ENCODE measurements around the gene ATXN1. TPM values are rescaled to one million over a fixed set of nuclear protein-coding genes. Genes with fewer than 3 reads are reported as not detected.
"Not testable (repeated sequence)": the region's sequence is repeated elsewhere in the genome, so short reads cannot be mapped to it uniquely, and the experiment has no call there.

Gene ATXN1
- total RNA-seq, 2 experiments from 2014 or later, result 83.1 to 89.4 TPM

- peaks cover 11% of the 10 kb centered on the region for H3K27me3 Mint-ChIP-seq
- peaks cover 7% of the 10 kb centered on the region for H3K4me1 Mint-ChIP-seq
- H3K9me3 Mint-ChIP-seq, result no peaks in the 10 kb centered on the region
- ChIA-PET CTCF (no interaction called here), POLR2A (no interaction called here)
- DNase-seq, result no peak
- H3K27ac Mint-ChIP-seq, result no peak overlapping the region
- no peaks in the 10 kb centered on the region for H3K36me3 Mint-ChIP-seq (ENCODE audit: low read depth)
- no peak overlapping the region for H3K4me3 Mint-ChIP-seq
These were observed 38.3 kb upstream of the ATXN1 start for GRCh38 chr6:16799279-16800193.

- H3K9me3 Mint-ChIP-seq, result peaks cover 2% of the 10 kb centered on the region
- H3K27me3 Mint-ChIP-seq, result peaks cover 16% of the 10 kb centered on the region
- CTCF ChIA-PET, result no interaction called here
- POLR2A ChIA-PET, result no interaction called here
- H3K4me1 Mint-ChIP-seq, result no peaks in the 10 kb centered on the region
- DNase-seq, result no peak
- H3K27ac Mint-ChIP-seq, result no peak overlapping the region
- H3K36me3 Mint-ChIP-seq (ENCODE audit: low read depth), result no peaks in the 10 kb centered on the region
- no peak overlapping the region for H3K4me3 Mint-ChIP-seq
These were observed 32.7 kb upstream of the ATXN1 start for GRCh38 chr6:16793828-16794412.

- no peak for DNase-seq
- CTCF ChIA-PET, result interaction anchor here (1.2 kb wide), 1 partner anchor 19 kb away, joined by 4 read pairs; no protein-coding TSS in a partner anchor
- peaks cover 4% of the 10 kb centered on the region for H3K4me1 Mint-ChIP-seq
- POLR2A ChIA-PET, result no interaction called here
- H3K4me3 Mint-ChIP-seq, result no peak overlapping the region
- H3K27ac Mint-ChIP-seq, result no peak overlapping the region
- peaks cover 13% of the 10 kb centered on the region for H3K9me3 Mint-ChIP-seq
- peaks cover 6% of the 10 kb centered on the region for H3K36me3 Mint-ChIP-seq (ENCODE audit: low read depth)
- peaks cover 4% of the 10 kb centered on the region for H3K27me3 Mint-ChIP-seq
These were observed 28.2 kb upstream of the ATXN1 start for GRCh38 chr6:16789329-16790038.

- H3K36me3 Mint-ChIP-seq (ENCODE audit: low read depth), result peaks cover 6% of the 10 kb centered on the region
- CTCF ChIA-PET, result no interaction called here
- H3K9me3 Mint-ChIP-seq, result peaks cover 13% of the 10 kb centered on the region
These were observed 25.9 kb upstream of the ATXN1 start for GRCh38 chr6:16787128-16787682.

GRCh38 chr6:16785496-16785895 lies 24.2 kb upstream of the ATXN1 start:
- Mint-ChIP-seq H3K27me3 (no peaks in the 10 kb centered on the region), H3K4me3 (no peak overlapping the region), H3K36me3 (ENCODE audit: low read depth) (peaks cover 6% of the 10 kb centered on the region), H3K27ac (no peak overlapping the region), H3K4me1 (peaks cover 4% of the 10 kb centered on the region), H3K9me3 (peaks cover 13% of the 10 kb centered on the region)
- ChIA-PET POLR2A (no interaction called here), CTCF (interaction anchor here (1.0 kb wide), 1 partner anchor 15 kb away, joined by 3 read pairs; no protein-coding TSS in a partner anchor)
- DNase-seq, result no peak

More at GRCh38 chr6:16787128-16787682, 25.9 kb upstream of the ATXN1 start:
- H3K4me3 Mint-ChIP-seq, result no peak overlapping the region
- POLR2A ChIA-PET, result no interaction called here
- H3K27ac Mint-ChIP-seq, result no peak overlapping the region
- H3K27me3 Mint-ChIP-seq, result no peaks in the 10 kb centered on the region
- no peak for DNase-seq
- H3K4me1 Mint-ChIP-seq, result peaks cover 4% of the 10 kb centered on the region

- DNase-seq; H3K4me3 Mint-ChIP-seq; H3K27me3 Mint-ChIP-seq; POLR2A ChIA-PET; H3K4me1 Mint-ChIP-seq; H3K36me3 Mint-ChIP-seq (ENCODE audit: low read depth); H3K27ac Mint-ChIP-seq: not testable (repeated sequence)
- CTCF ChIA-PET, result interaction anchor here (1.0 kb wide), 1 partner anchor 14 kb away, joined by 3 read pairs; no protein-coding TSS in a partner anchor
- peaks cover 12% of the 10 kb centered on the region for H3K9me3 Mint-ChIP-seq
These were observed 23.7 kb upstream of the ATXN1 start for GRCh38 chr6:16784957-16785356.

GRCh38 chr6:16783952-16784565 lies 22.8 kb upstream of the ATXN1 start:
- peaks cover 12% of the 10 kb centered on the region for H3K9me3 Mint-ChIP-seq
- DNase-seq, result no peak
- H3K27me3 Mint-ChIP-seq, result peaks cover 3% of the 10 kb centered on the region
- peaks cover 6% of the 10 kb centered on the region for H3K36me3 Mint-ChIP-seq (ENCODE audit: low read depth)
- no peak overlapping the region for H3K4me3 Mint-ChIP-seq
- H3K4me1 Mint-ChIP-seq, result peaks cover 4% of the 10 kb centered on the region
- ChIA-PET POLR2A (no interaction called here), CTCF (interaction anchor here (0.6 to 3.6 kb wide), 3 partner anchors 12 to 498 kb away, joined by 3 to 17 read pairs (median 4); no protein-coding TSS in a partner anchor)
- H3K27ac Mint-ChIP-seq, result no peak overlapping the region

- peaks cover 12% of the 10 kb centered on the region for H3K9me3 Mint-ChIP-seq
- peaks cover 3% of the 10 kb centered on the region for H3K27me3 Mint-ChIP-seq
- H3K4me1 Mint-ChIP-seq, result peaks cover 4% of the 10 kb centered on the region
- ChIA-PET CTCF (interaction anchor here (0.9 to 3.6 kb wide), 2 partner anchors 12 to 498 kb away, joined by 3 to 17 read pairs; no protein-coding TSS in a partner anchor), POLR2A (no interaction called here)
- peaks cover 6% of the 10 kb centered on the region for H3K36me3 Mint-ChIP-seq (ENCODE audit: low read depth)
- no peak overlapping the region for H3K4me3 Mint-ChIP-seq
- H3K27ac Mint-ChIP-seq, result no peak overlapping the region
- DNase-seq, result no peak
These were observed 22.2 kb upstream of the ATXN1 start for GRCh38 chr6:16783509-16783908.

GRCh38 chr6:16782278-16782677 lies 21.0 kb upstream of the ATXN1 start:
- no peak for DNase-seq
- H3K4me1 Mint-ChIP-seq, result peaks cover 3% of the 10 kb centered on the region
- peaks cover 4% of the 10 kb centered on the region for H3K9me3 Mint-ChIP-seq
- CTCF ChIA-PET, result interaction anchor here (0.5 to 3.6 kb wide), 3 partner anchors 10 to 818 kb away, joined by 3 to 17 read pairs (median 7); partner anchors contain the start of gene FAM8A1
- no peak overlapping the region for H3K4me3 Mint-ChIP-seq
- H3K27ac Mint-ChIP-seq, result no peak overlapping the region
- H3K36me3 Mint-ChIP-seq (ENCODE audit: low read depth), result peaks cover under 1% of the 10 kb centered on the region
- H3K27me3 Mint-ChIP-seq, result peaks cover 3% of the 10 kb centered on the region
- POLR2A ChIA-PET, result no interaction called here

GRCh38 chr6:16781348-16782169 lies 20.3 kb upstream of the ATXN1 start:
- POLR2A ChIA-PET, result no interaction called here
- peaks cover 3% of the 10 kb centered on the region for H3K27me3 Mint-ChIP-seq

GRCh38 chr6:16778521-16778920 lies 17.3 kb upstream of the ATXN1 start:
- no peaks in the 10 kb centered on the region for H3K36me3 Mint-ChIP-seq (ENCODE audit: low read depth)
- H3K27ac Mint-ChIP-seq, result no peak overlapping the region
- POLR2A ChIA-PET, result no interaction called here
- H3K4me3 Mint-ChIP-seq, result no peak overlapping the region
- H3K9me3 Mint-ChIP-seq, result no peaks in the 10 kb centered on the region
- CTCF ChIA-PET, result interaction anchor here (0.9 to 1.7 kb wide), 2 partner anchors 8 to 10 kb away, joined by 3 to 4 read pairs; no protein-coding TSS in a partner anchor
- H3K27me3 Mint-ChIP-seq, result peaks cover 3% of the 10 kb centered on the region
- no peaks in the 10 kb centered on the region for H3K4me1 Mint-ChIP-seq
- DNase-seq, result no peak

More at GRCh38 chr6:16781348-16782169, 20.3 kb upstream of the ATXN1 start:
- no peak overlapping the region for H3K4me3 Mint-ChIP-seq
- no peak overlapping the region for H3K27ac Mint-ChIP-seq
- CTCF ChIA-PET, result interaction anchor here (0.6 to 3.6 kb wide), 2 partner anchors 10 to 818 kb away, joined by 3 to 17 read pairs; partner anchors contain the start of gene FAM8A1
- H3K4me1 Mint-ChIP-seq, result no peaks in the 10 kb centered on the region
- DNase-seq, result no peak
- peaks cover 4% of the 10 kb centered on the region for H3K9me3 Mint-ChIP-seq
- H3K36me3 Mint-ChIP-seq (ENCODE audit: low read depth), result no peaks in the 10 kb centered on the region

GRCh38 chr6:16777794-16778193 lies 16.5 kb upstream of the ATXN1 start:
- no peaks in the 10 kb centered on the region for H3K4me1 Mint-ChIP-seq
- H3K27me3 Mint-ChIP-seq, result peaks cover 3% of the 10 kb centered on the region
- H3K4me3 Mint-ChIP-seq, result no peak overlapping the region
- no peak for DNase-seq
- POLR2A ChIA-PET, result no interaction called here
- CTCF ChIA-PET, result no interaction called here
- H3K9me3 Mint-ChIP-seq, result no peaks in the 10 kb centered on the region
- no peak overlapping the region for H3K27ac Mint-ChIP-seq
- H3K36me3 Mint-ChIP-seq (ENCODE audit: low read depth), result no peaks in the 10 kb centered on the region
